H1 (cell line): ENCODE results near the gene TNS3. TPM values are rescaled to one million over a fixed set of nuclear protein-coding genes. Genes with fewer than 3 reads are reported as not detected.

Experiments
- CTCF ChIA-PET: fragments of 300-600 bp; sonication (Branson Sonifier 250); formaldehyde crosslinking; loops from one replicate; lab custom pipeline; 2021; ENCODE audit not compliant: partially characterized antibody; lab: Charles Lee
- POLR2A ChIA-PET: fragments of 300-600 bp; sonication (Branson Sonifier 250); formaldehyde crosslinking; loops from one replicate; lab custom pipeline; 2021; ENCODE audit warnings: inconsistent platforms; ENCODE audit not compliant: partially characterized antibody; lab: Charles Lee
- DNase-seq, 2 experiments: peaks; one replicate each; pipeline versions ENCODE4 v3.0.0 to v3.0.0-alpha.2; 2010 to 2022; ENCODE audit warnings: low spot score in 2 of 2, low read depth in 1 of 2, mixed read lengths in 1 of 2
- FAIRE-seq: peaks from 2 replicates; lab custom pipeline; 2011; peaks lifted over from hg19 to GRCh38; lab: Jason Lieb, UNC
- H2AFZ ChIP-seq: 2 replicates; pipeline ENCODE4 v1.8.1; 2012; ENCODE audit warnings: low read length, inconsistent platforms
- H2AK5ac ChIP-seq: 2 replicates; pipeline ENCODE4 v1.6.1; 2013; ENCODE audit warnings: low read depth, low read length
- H2BK120ac ChIP-seq: replicated peaks from 2 replicates; pipeline ENCODE3; 2013; ENCODE audit warnings: low read depth, low read length, inconsistent platforms
- H2BK12ac ChIP-seq: 2 replicates; pipeline ENCODE4 v1.6.1; 2013; ENCODE audit warnings: low read depth, low read length
- H2BK15ac ChIP-seq: 2 replicates; pipeline ENCODE4 v1.6.1; 2013; ENCODE audit warnings: low read length
- H2BK20ac ChIP-seq: 2 replicates; pipeline ENCODE4 v1.6.1; 2013; ENCODE audit warnings: low read length
- H2BK5ac ChIP-seq: 2 replicates; pipeline ENCODE4 v1.6.1; 2013; ENCODE audit warnings: low read depth, low read length
- H3K14ac ChIP-seq: 2 replicates; pipeline ENCODE4 v1.6.1; 2013; ENCODE audit warnings: inconsistent platforms; ENCODE audit not compliant: insufficient read length
- H3K18ac ChIP-seq: 2 replicates; pipeline ENCODE4 v1.6.1; 2013; ENCODE audit warnings: low read length; ENCODE audit errors: extremely low read depth
- H3K23ac ChIP-seq: 2 replicates; pipeline ENCODE4 v1.6.1; 2013; ENCODE audit warnings: inconsistent platforms; ENCODE audit not compliant: insufficient read length
- H3K23me2 ChIP-seq: 2 replicates; pipeline ENCODE4 v1.6.1; 2013; ENCODE audit warnings: low read depth, low read length
- H3K27ac ChIP-seq: 2 replicates; pipeline ENCODE4 v1.6.1; 2011; ENCODE audit warnings: low read depth, low read length, inconsistent platforms
- H3K27me3 ChIP-seq, 4 experiments: replicated peaks in 1 of 4; 1 replicate in 1 of 4; 2 replicates in 3 of 4; pipeline versions ENCODE4 v1.6.1 to v1.8.1; 2011 to 2013; ENCODE audit warnings: low read length in 3 of 4, mild to moderate bottlenecking in 3 of 4, inconsistent platforms in 2 of 4, mixed read lengths in 2 of 4, moderate library complexity in 1 of 4; ENCODE audit not compliant: control insufficient read depth in 3 of 4, insufficient read depth in 3 of 4; ENCODE audit errors: extremely low read depth in 1 of 4
- H3K36me3 ChIP-seq, 4 experiments: 2 replicates each; pipeline versions ENCODE4 v1.6.1 to v1.8.1; 2011 to 2013; ENCODE audit warnings: mild to moderate bottlenecking in 4 of 4, low read length in 3 of 4, moderate library complexity in 2 of 4, control low read depth in 1 of 4, inconsistent platforms in 1 of 4; ENCODE audit not compliant: insufficient read depth in 4 of 4, control insufficient read depth in 2 of 4
- H3K4ac ChIP-seq: replicated peaks from 2 replicates; pipeline ENCODE3; 2013; ENCODE audit warnings: low read length, low read depth, mixed read lengths, inconsistent platforms; ENCODE audit not compliant: insufficient read length
- H3K4me1 ChIP-seq, 4 experiments: replicated peaks in 1 of 4; 1 replicate in 1 of 4; 2 replicates in 3 of 4; pipeline versions ENCODE4 v1.6.1 to v1.8.1; 2011 to 2013; ENCODE audit warnings: low read length in 3 of 4, inconsistent platforms in 2 of 4, mixed read lengths in 1 of 4; ENCODE audit not compliant: insufficient read depth in 4 of 4, control insufficient read depth in 3 of 4
- H3K4me2 ChIP-seq, 2 experiments: 2 replicates each; pipeline versions ENCODE4 v1.6.1 to v1.8.1; 2011 to 2013; ENCODE audit warnings: low read depth in 2 of 2, low read length in 2 of 2, control low read depth in 1 of 2, inconsistent platforms in 1 of 2, mild to moderate bottlenecking in 1 of 2; ENCODE audit not compliant: insufficient read depth in 1 of 2
- H3K4me3 ChIP-seq, 4 experiments: fragments of 200-600, 300-600 bp in 1 of 4; sonication (generic), shearing (Covaris generic), sonication (Bioruptor Twin) in 1 of 4; 2 replicates each; pipeline versions ENCODE4 v1.5.1 to v1.8.1; 2011 to 2016; ENCODE audit warnings: low read length in 4 of 4, low read depth in 3 of 4, control low read depth in 2 of 4, inconsistent platforms in 2 of 4, mild to moderate bottlenecking in 2 of 4, mixed read lengths in 1 of 4, moderate library complexity in 1 of 4; ENCODE audit not compliant: insufficient read depth in 2 of 4; ENCODE audit errors: extremely low read depth in 1 of 4
- H3K56ac ChIP-seq: replicated peaks from 2 replicates; pipeline ENCODE3; 2013; ENCODE audit warnings: low read depth, mild to moderate bottlenecking, mixed read lengths, low read length, inconsistent platforms; ENCODE audit not compliant: insufficient read length
- H3K79me1 ChIP-seq: 2 replicates; pipeline ENCODE4 v1.6.1; 2013; ENCODE audit warnings: low read depth, low read length, control low read depth
- H3K79me2 ChIP-seq, 2 experiments: 2 replicates each; pipeline versions ENCODE4 v1.6.1 to v1.8.1; 2012 to 2013; ENCODE audit warnings: low read length in 2 of 2, mild to moderate bottlenecking in 2 of 2, inconsistent platforms in 1 of 2; ENCODE audit not compliant: insufficient read depth in 2 of 2, control insufficient read depth in 1 of 2
- H3K9ac ChIP-seq, 4 experiments: replicated peaks in 1 of 4; 1 replicate in 1 of 4; 2 replicates in 3 of 4; pipeline versions ENCODE4 v1.6.1 to v1.8.1; 2011 to 2013; ENCODE audit warnings: low read depth in 3 of 4, low read length in 3 of 4, control low read depth in 2 of 4, mild to moderate bottlenecking in 2 of 4, moderate library complexity in 2 of 4, inconsistent platforms in 1 of 4; ENCODE audit errors: extremely low read depth in 1 of 4
- H3K9me3 ChIP-seq, 2 experiments: 2 replicates each; pipeline versions ENCODE4 v1.6.1 to v1.8.1; 2012 to 2013; ENCODE audit warnings: mild to moderate bottlenecking in 2 of 2, moderate library complexity in 2 of 2, control low read depth in 1 of 2, inconsistent platforms in 1 of 2, low read depth in 1 of 2, low read length in 1 of 2, mixed read lengths in 1 of 2; ENCODE audit not compliant: insufficient read depth in 2 of 2
- H4K20me1 ChIP-seq, 2 experiments: replicated peaks in 1 of 2; 2 replicates each; pipeline versions ENCODE3 to v1.8.1; 2011 to 2013; ENCODE audit warnings: inconsistent platforms in 2 of 2, low read length in 2 of 2, mild to moderate bottlenecking in 1 of 2; ENCODE audit not compliant: insufficient read depth in 2 of 2, control insufficient read depth in 1 of 2
- H4K5ac ChIP-seq: 2 replicates; pipeline ENCODE4 v1.6.1; 2013; ENCODE audit warnings: low read length, low read depth, mixed read lengths, inconsistent platforms; ENCODE audit not compliant: insufficient read length
- H4K8ac ChIP-seq: 2 replicates; pipeline ENCODE4 v1.8.0; 2013; ENCODE audit warnings: mild to moderate bottlenecking, moderate library complexity, low read length, inconsistent platforms; ENCODE audit not compliant: insufficient read depth; ENCODE audit errors: extremely low read depth
- H4K91ac ChIP-seq: replicated peaks from 2 replicates; pipeline ENCODE3; 2013; ENCODE audit warnings: low read length, mixed read lengths, inconsistent platforms; ENCODE audit not compliant: insufficient read length
- ATF2 ChIP-seq: IDR thresholded peaks from 2 replicates; pipeline ENCODE4 v1.6.1; 2012; ENCODE audit warnings: low read length, inconsistent platforms
- CBX5 ChIP-seq: fragments of 300-800, 300-1000 bp; sonication (generic); IDR thresholded peaks from 2 replicates; pipeline ENCODE4 v1.7.1; 2016; ENCODE audit warnings: antibody characterized with exemption, low read length, low read depth
- CTCF ChIP-seq, 3 experiments: IDR thresholded peaks; 1 replicate in 2 of 3; 2 replicates in 1 of 3; pipeline versions ENCODE4 v1.5.1 to v1.6.1; 2011; ENCODE audit warnings: low read length in 3 of 3, mild to moderate bottlenecking in 3 of 3, inconsistent platforms in 2 of 3, low read depth in 1 of 3, moderate library complexity in 1 of 3; ENCODE audit not compliant: insufficient read depth in 1 of 3; ENCODE audit errors: control extremely low read depth in 1 of 3
- RBBP5 ChIP-seq: IDR thresholded peaks from 2 replicates; pipeline ENCODE4 v1.7.1; 2012; ENCODE audit warnings: low read depth, mild to moderate bottlenecking, inconsistent platforms, low read length, moderate library complexity, borderline replicate concordance
- WGBS, 2 experiments: shearing (Covaris generic) in 1 of 2; methylation state at CpG; one replicate each; pipeline versions ENCODE4 v1.1.6 to v1.1.7; 2013 to 2015; ENCODE audit warnings: low lambda C conversion rate in 2 of 2, mixed read lengths in 2 of 2, inconsistent platforms in 1 of 2, low coverage in 1 of 2, missing lambda C conversion rate in 1 of 2; ENCODE audit not compliant: insufficient replicate concordance in 2 of 2, insufficient coverage in 1 of 2, insufficient read length in 1 of 2; ENCODE audit errors: extremely low coverage in 1 of 2, missing lambda C conversion rate in 1 of 2; 5-methylcytosine and 5-hydroxymethylcytosine counted together
- polyA plus RNA-seq, 7 experiments: library from polyadenylated mRNA; depleted of rRNA in 3 of 7; stranded (reverse) in 5 of 7; unstranded in 2 of 7; fragments of >200 nt in 5 of 7; fragments of 200-250 nt in 2 of 7; gene quantifications; 1 replicate in 5 of 7; 2 replicates in 1 of 7; 4 replicates in 1 of 7; pipeline versions ENCODE4 v1.2.1 to v1.2.3, GENCODE V29; 2011 to 2013; ENCODE audit warnings: missing spikeins in 2 of 7, mixed read lengths in 2 of 7
- total RNA-seq: library from RNA; stranded (reverse); fragmentation: NEBNext Ultra II Directional; extraction: Animal tissue kit (Norgen Biotek cat#: 25700); gene quantifications from 2 replicates; pipeline ENCODE4 v1.2.1, GENCODE V29; 2021

The TNS3 gene
- total and polyA plus RNA-seq, 2 of the 8 experiments (the other 6 are each of a cell fraction or from before 2014, with no cell fraction given): 11.9 to 24.2 TPM

GRCh38 chr7:47485640-47486435 lies 96.1 kb downstream of the TNS3 start:
- H2BK120ac ChIP-seq: no peak overlapping the region
- H3K18ac ChIP-seq: no peak overlapping the region
- no peak overlapping the region for H3K56ac ChIP-seq
- H2BK12ac ChIP-seq: 0 out of 2 replicates have a peak overlapping the region, but pooled peaks have one; percentile 60
- H3K23ac ChIP-seq: no peak overlapping the region
- peaks cover 14 to 37% of the 10 kb centered on the region in 2 experiments for H4K20me1 ChIP-seq
- no peak for DNase-seq
- H3K14ac ChIP-seq: no peak overlapping the region
- H3K4ac ChIP-seq: no peak overlapping the region
- no peak overlapping the region for H3K27ac ChIP-seq
- H3K9ac ChIP-seq: no peak overlapping the region
- peak overlapping the region; percentile 12 for H4K91ac ChIP-seq
- H2BK15ac ChIP-seq: peak overlapping the region; percentile 76; the same call in 1 of the 2 replicates
- no peak overlapping the region for H2AFZ ChIP-seq
- H2BK20ac ChIP-seq: no peak overlapping the region
- FAIRE-seq: no peak
- H3K4me1 ChIP-seq: peaks cover 2 to 16% (median 10%) of the 10 kb centered on the region in 4 experiments; a peak in 6 of 7 replicates
- CTCF ChIA-PET: interaction anchor here (0.7 to 3.1 kb wide), 7 partner anchors 14 to 333 kb away, joined by 3 to 9 read pairs (median 6); no protein-coding TSS in a partner anchor
- peak overlapping the region; percentile 57; the same call in 1 of the 2 replicates for H2BK5ac ChIP-seq
- peaks cover 0 to 12% of the 10 kb centered on the region in 2 experiments; a peak in 2 of 4 replicates for H3K9me3 ChIP-seq
- peaks cover 6% of the 10 kb centered on the region; the same call in 1 of the 2 replicates for H3K23me2 ChIP-seq
- peaks cover 14 to 33% (median 32%) of the 10 kb centered on the region in 4 experiments for H3K27me3 ChIP-seq
- no peak overlapping the region for H3K4me2 ChIP-seq
- no peak overlapping the region for H4K5ac ChIP-seq
- TF ChIP-seq ATF2: no peak
- TF ChIP-seq CBX5: no peak
- no peak for TF ChIP-seq CTCF (IDR thresholded peaks at IDR 0.05; ENCODE audit: control extremely low read depth in 1 of 3, insufficient read depth in 1 of 3, low read depth in 1 of 3, low read length in 3 of 3)
- no peak for TF ChIP-seq RBBP5
- TF ChIP-seq, all 59 proteins: peak for 0
- peak overlapping the region; percentile 70 for H2AK5ac ChIP-seq
- H3K79me2 ChIP-seq: no peaks in the 10 kb centered on the region
- H3K36me3 ChIP-seq: no peaks in the 10 kb centered on the region
- H3K79me1 ChIP-seq: peaks cover 10% of the 10 kb centered on the region
- no peak overlapping the region for H3K4me3 ChIP-seq
- 92% methylated on average over 9 of the region's 9 CpGs; no CpG with 5 or more reads in 1 of the 2 experiments for WGBS, 2 experiments
- no peak overlapping the region for H4K8ac ChIP-seq
- POLR2A ChIA-PET: no interaction called here
